Activated CD4-positive, alpha-beta T cell treated with anti-CD3 and anti-CD28 coated beads, Interleukin-2, amount 10 ng/mL, durations not matched to agents 7 days and 5 days (primary cell): ENCODE data around the gene GALNT17. TPM values are rescaled to one million over a fixed set of nuclear protein-coding genes. Genes with fewer than 3 reads are reported as not detected.

Experiments
- CTCF ChIA-PET: fragments of 350-600 bp; sonication (Branson Sonifier 250); formaldehyde crosslinking; loops from one replicate; lab custom pipeline; 2021; ENCODE audit warnings: antibody characterized with exemption; lab: Charles Lee
- POLR2A ChIA-PET: fragments of 350-600 bp; sonication (Branson Sonifier 250); formaldehyde crosslinking; loops from one replicate; lab custom pipeline; 2021; ENCODE audit warnings: antibody characterized with exemption; lab: Charles Lee
- DNase-seq: peaks from one replicate; pipeline ENCODE4 v3.0.0-alpha.2; 2020
- H3K27ac Mint-ChIP-seq: one replicate; pipeline ENCODE4 v1.8.0; 2021; ENCODE audit warnings: mild to moderate bottlenecking, moderate library complexity, mixed read lengths
- H3K27me3 Mint-ChIP-seq: one replicate; pipeline ENCODE4 v1.8.0; 2021; ENCODE audit warnings: mixed read lengths
- H3K36me3 Mint-ChIP-seq: one replicate; pipeline ENCODE4 v1.8.0; 2021; ENCODE audit warnings: low read depth, mixed read lengths
- H3K4me1 Mint-ChIP-seq: one replicate; pipeline ENCODE4 v1.8.0; 2021; ENCODE audit warnings: mixed read lengths
- H3K4me3 Mint-ChIP-seq: one replicate; pipeline ENCODE4 v1.8.0; 2021; ENCODE audit warnings: mild to moderate bottlenecking, moderate library complexity, mixed read lengths
- H3K9me3 Mint-ChIP-seq: one replicate; pipeline ENCODE4 v1.8.0; 2021; ENCODE audit warnings: mixed read lengths
- total RNA-seq, 2 experiments: library from RNA; stranded (reverse); gene quantifications; one replicate each; pipeline ENCODE4 v1.2.3, GENCODE V29; 2021

GALNT17 gene
- total RNA-seq, 2 experiments from 2014 or later = not detected

- H3K27ac Mint-ChIP-seq = no peak overlapping the region
- POLR2A ChIA-PET = no interaction called here
- DNase-seq = no peak
- peaks cover 23% of the 10 kb centered on the region for H3K9me3 Mint-ChIP-seq
- no peaks in the 10 kb centered on the region for H3K27me3 Mint-ChIP-seq
- H3K4me1 Mint-ChIP-seq = no peaks in the 10 kb centered on the region
- CTCF ChIA-PET = no interaction called here
- no peak overlapping the region for H3K4me3 Mint-ChIP-seq
- no peaks in the 10 kb centered on the region for H3K36me3 Mint-ChIP-seq
Measured at GRCh38 chr7:71322201-71322600, 190.3 kb downstream of the GALNT17 start.

DNA sequence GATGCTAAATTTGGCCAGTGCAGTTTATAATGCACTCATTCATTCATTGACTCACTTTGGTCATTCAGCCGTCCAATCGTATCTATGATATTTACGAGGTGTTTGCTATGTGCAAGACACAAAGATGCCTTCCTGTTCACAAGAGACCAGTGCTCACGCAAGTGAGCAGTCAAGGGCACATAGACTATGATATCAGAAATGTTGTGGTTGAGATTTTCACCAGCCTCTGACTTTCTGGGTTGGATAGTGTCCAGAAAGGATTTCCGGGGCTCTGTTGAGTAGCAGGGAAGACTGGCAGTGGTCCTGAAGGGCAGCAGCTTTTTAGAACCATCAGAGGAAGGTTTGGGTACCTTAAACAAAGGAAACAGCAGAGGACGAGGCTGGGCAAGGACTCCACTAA is 191.8 kb downstream of the GALNT17 start:
- no peaks in the 10 kb centered on the region for H3K36me3 Mint-ChIP-seq

DNA sequence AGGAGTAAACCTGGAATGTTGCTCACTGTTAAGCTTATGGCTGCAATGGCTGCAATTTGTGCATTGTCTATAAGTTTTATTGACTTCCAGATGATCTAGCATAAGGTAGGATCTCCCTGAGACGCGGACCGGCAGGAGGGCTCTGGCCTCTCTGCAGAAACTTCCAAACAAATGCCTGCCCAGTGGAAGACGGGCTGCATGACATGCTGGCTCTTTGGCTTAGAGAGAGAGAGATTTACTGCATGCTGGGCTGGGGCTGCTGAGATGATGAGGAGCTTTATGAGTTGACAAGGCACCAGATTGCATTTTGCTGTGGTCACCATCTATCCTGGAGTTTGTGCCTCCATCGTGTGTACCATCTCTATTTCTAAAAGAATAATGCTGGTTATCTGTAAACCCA is 193.2 kb downstream of the GALNT17 start:
- Mint-ChIP-seq H3K27me3 (no peaks in the 10 kb centered on the region), H3K4me3 (no peak overlapping the region), H3K27ac (no peak overlapping the region), H3K4me1 (no peaks in the 10 kb centered on the region), H3K9me3 (peaks cover 18% of the 10 kb centered on the region), H3K36me3 (no peaks in the 10 kb centered on the region)
- DNase-seq = no peak
- POLR2A ChIA-PET = no interaction called here
- CTCF ChIA-PET = no interaction called here

More for the DNA sequence above, 191.8 kb downstream of the GALNT17 start:
- Mint-ChIP-seq H3K27me3 (no peaks in the 10 kb centered on the region), H3K27ac (no peak overlapping the region), H3K4me3 (no peak overlapping the region), H3K9me3 (peaks cover 21% of the 10 kb centered on the region), H3K4me1 (no peaks in the 10 kb centered on the region)
- ChIA-PET POLR2A (no interaction called here), CTCF (interaction anchor here (0.6 kb wide), 1 partner anchor 355 kb away, joined by 3 read pairs; no protein-coding TSS in a partner anchor)
- no peak for DNase-seq

- Mint-ChIP-seq H3K27ac (no peak overlapping the region), H3K9me3 (peaks cover 18% of the 10 kb centered on the region), H3K4me1 (no peaks in the 10 kb centered on the region), H3K4me3 (no peak overlapping the region), H3K36me3 (no peaks in the 10 kb centered on the region), H3K27me3 (no peaks in the 10 kb centered on the region)
- ChIA-PET CTCF (no interaction called here), POLR2A (no interaction called here)
- no peak for DNase-seq
Measured at GRCh38 chr7:71326595-71326994, 194.7 kb downstream of the GALNT17 start.

DNA sequence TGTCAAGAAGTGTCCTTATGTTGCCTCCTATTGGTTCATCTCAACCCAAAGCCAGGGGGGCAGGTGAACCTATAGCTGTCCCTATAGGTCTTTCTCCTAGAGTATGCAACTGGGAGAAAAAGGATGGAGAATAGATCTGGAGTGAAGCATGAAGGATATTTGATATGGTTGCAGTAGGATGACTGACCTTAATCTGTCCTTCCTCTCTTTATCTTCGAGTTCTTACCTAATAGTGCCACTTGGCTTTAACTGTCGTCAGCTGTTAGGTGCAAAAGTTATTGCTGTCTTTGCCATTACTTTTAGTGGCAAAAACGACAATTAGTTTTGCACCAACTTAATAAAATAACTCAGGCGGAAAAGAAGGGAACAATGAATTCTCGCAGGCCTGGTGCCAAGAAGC is 196.0 kb downstream of the GALNT17 start:
- Mint-ChIP-seq H3K27ac (no peak overlapping the region), H3K4me3 (no peak overlapping the region), H3K36me3 (no peaks in the 10 kb centered on the region), H3K27me3 (no peaks in the 10 kb centered on the region), H3K4me1 (no peaks in the 10 kb centered on the region), H3K9me3 (peaks cover 15% of the 10 kb centered on the region)
- no peak for DNase-seq
- CTCF ChIA-PET = no interaction called here
- POLR2A ChIA-PET = no interaction called here

DNA sequence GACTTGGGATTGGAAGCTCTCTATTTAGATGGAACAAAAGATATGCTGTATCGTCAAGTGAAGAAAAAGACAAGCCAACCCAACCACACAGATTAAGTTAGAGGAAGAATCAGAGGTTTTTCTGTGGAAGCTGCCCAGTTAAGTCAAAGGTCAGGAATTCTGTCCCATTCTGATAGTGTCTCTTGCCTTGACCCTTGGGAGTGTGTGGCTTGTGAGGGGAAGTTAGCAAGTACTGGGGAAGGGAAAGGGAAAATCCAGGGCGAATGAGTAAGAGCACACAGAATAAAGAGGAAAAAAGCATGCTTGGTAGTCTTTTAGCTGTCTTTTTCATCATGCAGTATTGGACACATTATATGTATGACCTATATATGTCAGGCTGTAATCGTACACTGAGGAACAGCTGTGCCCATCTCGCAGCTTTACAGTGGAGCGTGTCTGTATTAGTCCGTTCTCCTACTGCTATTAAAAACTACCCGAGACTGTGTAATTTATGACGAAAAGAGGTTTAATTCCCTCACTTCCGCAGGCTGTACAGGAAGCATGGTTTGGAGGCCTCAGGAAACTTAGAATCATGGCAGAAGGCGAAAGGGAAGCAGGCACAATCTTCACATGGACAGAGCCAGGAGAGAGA is 197.2 kb downstream of the GALNT17 start:
- Mint-ChIP-seq H3K4me3 (no peak overlapping the region), H3K36me3 (no peaks in the 10 kb centered on the region), H3K27me3 (no peaks in the 10 kb centered on the region), H3K9me3 (peaks cover 13% of the 10 kb centered on the region), H3K4me1 (no peaks in the 10 kb centered on the region), H3K27ac (no peak overlapping the region)
- ChIA-PET CTCF (no interaction called here), POLR2A (no interaction called here)
- no peak for DNase-seq

GRCh38 chr7:71332207-71332606 is 200.3 kb downstream of the GALNT17 start:
- no peaks in the 10 kb centered on the region for H3K27me3 Mint-ChIP-seq
- DNase-seq = no peak
- peaks cover 19% of the 10 kb centered on the region for H3K9me3 Mint-ChIP-seq
- H3K4me3 Mint-ChIP-seq = no peak overlapping the region
- CTCF ChIA-PET = no interaction called here
- H3K27ac Mint-ChIP-seq = no peak overlapping the region
- H3K36me3 Mint-ChIP-seq = no peaks in the 10 kb centered on the region
- POLR2A ChIA-PET = no interaction called here
- no peaks in the 10 kb centered on the region for H3K4me1 Mint-ChIP-seq

DNA sequence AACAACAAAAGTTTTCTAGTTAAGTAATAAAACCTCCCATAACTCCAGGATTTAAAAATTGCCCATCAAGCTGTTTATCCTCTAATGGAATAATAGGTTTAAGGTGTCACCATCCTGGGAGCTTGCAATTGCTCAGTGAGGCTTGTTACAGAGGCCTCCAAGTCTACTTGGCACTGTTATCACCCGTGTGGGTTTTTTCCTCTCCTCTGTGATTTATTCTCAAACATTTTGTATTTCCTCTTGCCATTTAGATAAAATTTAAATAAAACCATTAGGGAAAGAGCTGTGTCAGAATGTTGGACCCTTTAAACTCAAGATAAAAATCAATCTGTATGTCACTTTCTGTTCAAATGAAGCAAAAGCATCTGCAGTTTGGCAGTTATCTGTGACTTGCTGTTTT is 202.6 kb downstream of the GALNT17 start:
- ChIA-PET POLR2A (no interaction called here), CTCF (no interaction called here)
- H3K27me3 Mint-ChIP-seq = no peaks in the 10 kb centered on the region
- no peak overlapping the region for H3K27ac Mint-ChIP-seq
- H3K4me1 Mint-ChIP-seq = no peaks in the 10 kb centered on the region
- DNase-seq = no peak
- H3K36me3 Mint-ChIP-seq = no peaks in the 10 kb centered on the region
- peaks cover 21% of the 10 kb centered on the region for H3K9me3 Mint-ChIP-seq
- H3K4me3 Mint-ChIP-seq = no peak overlapping the region

- no peaks in the 10 kb centered on the region for H3K4me1 Mint-ChIP-seq
- ChIA-PET CTCF (no interaction called here), POLR2A (no interaction called here)
- no peaks in the 10 kb centered on the region for H3K36me3 Mint-ChIP-seq
- H3K27me3 Mint-ChIP-seq = no peaks in the 10 kb centered on the region
- no peak overlapping the region for H3K27ac Mint-ChIP-seq
- DNase-seq = no peak
- H3K9me3 Mint-ChIP-seq = peaks cover 24% of the 10 kb centered on the region
- H3K4me3 Mint-ChIP-seq = no peak overlapping the region
Measured at GRCh38 chr7:71338866-71339265, 206.9 kb downstream of the GALNT17 start.

DNA sequence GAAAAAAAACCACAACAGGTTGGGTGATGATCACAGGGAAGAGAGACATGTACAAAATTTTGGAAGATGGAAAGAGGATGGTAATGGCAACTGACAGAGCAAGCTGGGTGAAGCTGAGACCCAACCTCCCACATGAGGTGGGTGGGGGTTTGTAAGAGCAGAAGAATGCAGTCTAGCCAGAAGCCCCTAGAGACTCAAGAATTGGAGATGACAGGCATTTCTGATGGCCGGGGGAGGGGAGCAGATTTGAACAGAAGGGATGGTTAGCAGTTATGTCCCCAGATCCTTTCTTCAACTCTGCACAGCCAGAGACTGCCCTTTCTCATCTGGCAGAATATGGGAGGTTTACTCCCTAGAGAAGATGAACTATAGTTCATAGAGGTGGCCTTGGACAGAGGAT is 208.0 kb downstream of the GALNT17 start:
- peaks cover 28% of the 10 kb centered on the region for H3K9me3 Mint-ChIP-seq
- CTCF ChIA-PET = no interaction called here
- H3K27me3 Mint-ChIP-seq = no peaks in the 10 kb centered on the region

DNA sequence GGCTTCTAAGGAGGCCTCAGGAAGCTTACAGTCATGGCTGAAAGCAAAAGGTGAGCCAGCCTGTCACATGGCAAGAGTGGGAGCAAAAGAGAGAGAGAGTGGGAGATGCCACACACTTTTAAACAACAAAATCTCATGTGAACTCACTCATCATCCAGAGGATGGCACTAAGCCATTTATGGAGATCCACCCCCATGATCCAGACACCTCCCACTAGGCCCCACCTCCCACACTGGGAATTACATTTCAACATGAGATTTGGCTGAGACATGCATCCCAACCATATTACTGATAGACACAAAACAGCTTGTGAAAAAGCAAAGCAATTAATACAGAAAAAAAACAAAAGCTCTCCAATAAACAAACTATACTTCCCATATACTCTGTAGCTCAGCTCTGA is 210.3 kb downstream of the GALNT17 start:
- no peak for DNase-seq
- no peak overlapping the region for H3K27ac Mint-ChIP-seq
- H3K36me3 Mint-ChIP-seq = no peaks in the 10 kb centered on the region
- no peaks in the 10 kb centered on the region for H3K27me3 Mint-ChIP-seq
- no peak overlapping the region for H3K4me3 Mint-ChIP-seq
- H3K4me1 Mint-ChIP-seq = no peaks in the 10 kb centered on the region
- POLR2A ChIA-PET = no interaction called here
- CTCF ChIA-PET = no interaction called here
- H3K9me3 Mint-ChIP-seq = peaks cover 26% of the 10 kb centered on the region

More for the DNA sequence above, 208.0 kb downstream of the GALNT17 start:
- Mint-ChIP-seq H3K36me3 (no peaks in the 10 kb centered on the region), H3K4me1 (no peaks in the 10 kb centered on the region), H3K27ac (no peak overlapping the region), H3K4me3 (no peak overlapping the region)
- POLR2A ChIA-PET = no interaction called here
- no peak for DNase-seq

GRCh38 chr7:71343039-71343438 is 211.1 kb downstream of the GALNT17 start:
- peaks cover 30% of the 10 kb centered on the region for H3K9me3 Mint-ChIP-seq
- CTCF ChIA-PET = no interaction called here
- no peak overlapping the region for H3K27ac Mint-ChIP-seq
- no peaks in the 10 kb centered on the region for H3K27me3 Mint-ChIP-seq
- no peak overlapping the region for H3K4me3 Mint-ChIP-seq
- no peaks in the 10 kb centered on the region for H3K4me1 Mint-ChIP-seq
- POLR2A ChIA-PET = no interaction called here
- DNase-seq = no peak
- no peaks in the 10 kb centered on the region for H3K36me3 Mint-ChIP-seq

- CTCF ChIA-PET = no interaction called here
- H3K9me3 Mint-ChIP-seq = peaks cover 31% of the 10 kb centered on the region
- H3K36me3 Mint-ChIP-seq = no peaks in the 10 kb centered on the region
- H3K27ac Mint-ChIP-seq = no peak overlapping the region
- no peaks in the 10 kb centered on the region for H3K27me3 Mint-ChIP-seq
- DNase-seq = no peak
- POLR2A ChIA-PET = no interaction called here
- no peak overlapping the region for H3K4me3 Mint-ChIP-seq
- no peaks in the 10 kb centered on the region for H3K4me1 Mint-ChIP-seq
Measured at GRCh38 chr7:71343892-71344291, 211.9 kb downstream of the GALNT17 start.
